SK-N-SH (cell line): ENCODE measurements around the gene DAB1.

Experiments
- EP300 ChIP-seq, 2 experiments: IDR thresholded peaks; 2 replicates each; pipeline versions ENCODE4 v1.4.0 to v1.6.1; 2012; ENCODE audit warnings: borderline replicate concordance in 1 of 2, low read depth in 1 of 2, low read length in 1 of 2
- EZH2phosphoT487 ChIP-seq: fragments of 200-600 bp; sonication (generic); IDR thresholded peaks from 2 replicates; pipeline ENCODE4 v1.6.1; 2017; ENCODE audit warnings: low read depth, mixed run types, mild to moderate bottlenecking, antibody characterized with exemption, moderate library complexity, borderline replicate concordance
- FOXJ3 ChIP-seq: sonication (generic); formaldehyde crosslinking; IDR thresholded peaks from 2 replicates; pipeline ENCODE4 v1.5.1; 2020; ENCODE audit warnings: mild to moderate bottlenecking, missing genetic modification reagents
- RCOR1 ChIP-seq: fragments of 150-350 bp; IDR thresholded peaks from 2 replicates; pipeline ENCODE4 v1.6.1; 2017; ENCODE audit warnings: antibody characterized with exemption, low read length
- TF ChIP-seq, protein P1 (sequence below): fragments of 200-600 bp; sonication (generic); IDR thresholded peaks from 2 replicates; pipeline ENCODE4 v1.6.1; 2017; ENCODE audit warnings: antibody characterized with exemption, mild to moderate bottlenecking, moderate library complexity

DNA sequence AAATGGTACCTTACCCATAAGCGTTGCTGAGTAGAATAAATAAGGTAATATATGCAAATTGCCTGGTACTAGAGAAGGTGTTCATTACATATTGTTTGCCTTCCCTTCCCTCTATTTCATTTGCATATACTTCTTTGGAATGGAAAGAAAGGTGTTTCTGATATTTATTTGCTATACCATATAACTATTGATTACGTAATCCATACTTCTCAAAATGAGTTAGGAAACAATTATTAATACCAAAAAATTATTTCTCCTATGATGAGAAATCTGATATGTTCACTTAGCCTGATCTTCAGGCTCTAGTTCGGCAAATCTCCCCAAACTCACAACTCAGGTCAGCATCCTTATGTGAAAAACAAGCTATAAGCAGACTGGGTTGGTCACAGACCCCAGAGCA, 119.3 kb downstream of the DAB1 start:
- TF ChIP-seq EP300 (IDR thresholded peaks at IDR 0.05; ENCODE audit: borderline replicate concordance in 1 of 2, low read depth in 1 of 2, low read length in 1 of 2) = no peak
- TF ChIP-seq, protein P1, sequence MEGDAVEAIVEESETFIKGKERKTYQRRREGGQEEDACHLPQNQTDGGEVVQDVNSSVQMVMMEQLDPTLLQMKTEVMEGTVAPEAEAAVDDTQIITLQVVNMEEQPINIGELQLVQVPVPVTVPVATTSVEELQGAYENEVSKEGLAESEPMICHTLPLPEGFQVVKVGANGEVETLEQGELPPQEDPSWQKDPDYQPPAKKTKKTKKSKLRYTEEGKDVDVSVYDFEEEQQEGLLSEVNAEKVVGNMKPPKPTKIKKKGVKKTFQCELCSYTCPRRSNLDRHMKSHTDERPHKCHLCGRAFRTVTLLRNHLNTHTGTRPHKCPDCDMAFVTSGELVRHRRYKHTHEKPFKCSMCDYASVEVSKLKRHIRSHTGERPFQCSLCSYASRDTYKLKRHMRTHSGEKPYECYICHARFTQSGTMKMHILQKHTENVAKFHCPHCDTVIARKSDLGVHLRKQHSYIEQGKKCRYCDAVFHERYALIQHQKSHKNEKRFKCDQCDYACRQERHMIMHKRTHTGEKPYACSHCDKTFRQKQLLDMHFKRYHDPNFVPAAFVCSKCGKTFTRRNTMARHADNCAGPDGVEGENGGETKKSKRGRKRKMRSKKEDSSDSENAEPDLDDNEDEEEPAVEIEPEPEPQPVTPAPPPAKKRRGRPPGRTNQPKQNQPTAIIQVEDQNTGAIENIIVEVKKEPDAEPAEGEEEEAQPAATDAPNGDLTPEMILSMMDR = no peak
- TF ChIP-seq FOXJ3 (CRISPR knock-in tag) = no peak
- TF ChIP-seq RCOR1 = no peak
- TF ChIP-seq EZH2phosphoT487 = no peak
